AG04450 (cell line): ENCODE results near the gene HRCT1. TPM values are rescaled to one million over a fixed set of nuclear protein-coding genes. Genes with fewer than 3 reads are reported as not detected.

ENCODE experiments used
- CTCF ChIA-PET: fragments of 300-600, 350-600 bp; formaldehyde crosslinking; extraction: SDS; loops from one replicate; lab custom pipeline; 2022; ENCODE audit warnings: antibody characterized with exemption, inconsistent platforms; lab: Charles Lee
- POLR2A ChIA-PET: fragments of 350-600 bp; formaldehyde crosslinking; extraction: SDS; loops from one replicate; lab custom pipeline; 2021; ENCODE audit warnings: antibody characterized with exemption, inconsistent platforms; lab: Yijun Ruan, JAX
- DNase-seq: peaks from one replicate; pipeline ENCODE4 v3.0.0-alpha.2; 2011; ENCODE audit warnings: low read depth, low spot score
- H3K27ac ChIP-seq: one replicate; pipeline ENCODE4 v1.5.1; 2012; ENCODE audit warnings: low read depth, low read length, control low read depth
- H3K27me3 ChIP-seq: one replicate; pipeline ENCODE4 v1.6.0; 2012; ENCODE audit warnings: low read length; ENCODE audit not compliant: control insufficient read depth, insufficient read depth
- H3K4me3 ChIP-seq: 2 replicates; pipeline ENCODE4 v1.5.1; 2011; ENCODE audit warnings: mild to moderate bottlenecking, low read depth, low read length, control low read depth
- H3K9me3 ChIP-seq: 2 replicates; pipeline ENCODE4 v1.5.1; 2012; ENCODE audit warnings: low read length; ENCODE audit not compliant: control insufficient read depth, insufficient read depth
- CTCF ChIP-seq: IDR thresholded peaks from 2 replicates; pipeline ENCODE4 v1.5.1; 2011; ENCODE audit warnings: low read depth, low read length, control low read depth, inconsistent platforms
- polyA plus RNA-seq: library from polyadenylated mRNA; depleted of rRNA; stranded (reverse); fragments of >200 nt; gene quantifications from 2 replicates; pipeline ENCODE4 v1.2.3, GENCODE V29; 2011

Gene HRCT1
- polyA plus RNA-seq, 1 experiment, result 2.7 TPM

DNA sequence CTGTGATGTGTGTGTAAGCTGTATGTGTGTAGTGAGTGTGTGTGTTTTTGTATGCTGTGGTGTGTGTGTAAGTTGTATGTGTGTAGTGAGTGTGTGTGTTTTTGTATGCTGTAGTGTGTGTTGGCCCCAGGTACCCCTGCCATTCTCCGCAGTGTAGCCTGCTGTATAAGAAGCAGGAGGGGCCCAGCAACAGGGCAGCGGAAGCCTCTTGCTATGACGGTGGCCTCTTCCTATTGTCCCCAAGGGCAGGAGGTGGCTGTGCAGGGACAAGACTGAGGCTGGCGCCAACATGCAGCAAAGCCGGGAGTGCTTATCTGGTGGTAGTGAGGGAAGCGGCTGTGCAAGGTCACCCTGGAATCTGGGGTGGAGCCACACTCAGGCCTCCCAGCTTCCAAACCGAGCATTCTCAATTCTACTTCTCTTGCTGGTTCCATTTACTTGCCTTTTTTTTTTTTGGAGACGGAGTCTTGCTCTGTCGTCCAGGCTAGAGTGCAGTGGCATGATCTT is 8.4 kb downstream of the HRCT1 start:
- no peak for DNase-seq
- Histone ChIP-seq H3K9me3 (no peaks in the 10 kb centered on the region; the same call in 1 of the 2 replicates), H3K27me3 (no peaks in the 10 kb centered on the region), H3K4me3 (no peak overlapping the region), H3K27ac (no peak overlapping the region)
- no peak for TF ChIP-seq CTCF
- ChIA-PET POLR2A (no interaction called here), CTCF (no interaction called here)

DNA sequence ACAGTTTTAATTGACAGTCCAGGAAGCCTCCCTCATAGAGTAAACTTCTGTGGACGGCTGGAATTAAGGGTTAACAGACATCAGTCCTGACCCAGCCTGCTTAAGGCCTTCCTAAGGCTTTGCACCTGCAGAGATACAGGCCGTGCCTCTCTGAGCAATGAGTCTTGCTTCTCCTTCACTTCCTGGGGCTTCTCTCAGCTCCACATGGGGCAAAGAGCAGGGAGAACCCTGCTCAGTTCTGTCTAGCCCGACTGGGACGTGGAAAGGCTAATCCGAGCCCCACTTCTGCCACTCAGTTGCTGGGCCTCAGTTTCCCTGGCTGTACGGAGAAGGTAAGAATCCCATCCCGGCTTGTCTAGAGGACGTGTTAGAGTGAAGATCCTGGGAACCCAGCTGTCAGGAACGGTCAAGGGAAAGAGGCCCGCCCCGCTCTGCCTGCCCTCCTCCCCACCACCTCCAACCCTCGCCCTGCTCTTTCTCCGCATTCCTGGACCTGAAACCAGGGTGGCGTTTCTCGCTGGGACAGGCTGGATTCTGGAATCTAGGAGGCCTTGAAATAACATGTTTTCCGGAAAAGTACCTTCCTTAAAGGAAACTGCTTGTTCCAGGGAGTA is 9.8 kb downstream of the HRCT1 start:
- no peak overlapping the region for H3K4me3 ChIP-seq
- H3K27me3 ChIP-seq, result no peaks in the 10 kb centered on the region
- ChIA-PET CTCF (no interaction called here), POLR2A (no interaction called here)
- DNase-seq, result no peak
- no peak for TF ChIP-seq CTCF
- H3K27ac ChIP-seq, result no peak overlapping the region
- no peaks in the 10 kb centered on the region; the same call in 1 of the 2 replicates for H3K9me3 ChIP-seq

- DNase-seq, result no peak
- H3K9me3 ChIP-seq, result no peaks in the 10 kb centered on the region; the same call in 1 of the 2 replicates
- H3K27ac ChIP-seq, result no peak overlapping the region
- CTCF ChIA-PET, result interaction anchor here (1.3 kb wide), 1 partner anchor 91 kb away, joined by 3 read pairs; no protein-coding TSS in a partner anchor
- TF ChIP-seq CTCF, result no peak
- POLR2A ChIA-PET, result no interaction called here
- no peak overlapping the region for H3K4me3 ChIP-seq
- H3K27me3 ChIP-seq, result no peaks in the 10 kb centered on the region
These were observed 11.3 kb downstream of the HRCT1 start for GRCh38 chr9:35917261-35917660.

DNA sequence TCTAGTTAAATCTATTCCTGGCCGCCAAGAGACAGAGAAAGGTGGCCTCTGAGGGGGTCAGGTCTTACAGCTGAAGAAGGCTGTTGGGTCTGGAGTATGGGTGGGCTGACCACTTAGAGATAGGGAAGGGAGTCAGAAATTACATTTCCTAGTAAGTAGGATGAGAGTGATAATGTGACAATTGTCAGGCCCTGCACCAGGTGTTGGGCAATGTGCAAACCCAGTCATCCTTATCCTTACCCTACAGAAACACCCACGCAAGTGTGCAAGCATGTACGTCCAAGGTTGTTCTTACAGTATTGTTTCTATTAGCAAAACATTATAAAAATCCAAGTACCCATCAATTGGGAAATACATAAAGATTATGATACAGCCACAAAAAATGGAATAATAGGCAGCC is 12.8 kb downstream of the HRCT1 start:
- H3K27ac ChIP-seq, result no peak overlapping the region
- no peak overlapping the region for H3K4me3 ChIP-seq
- no peak for DNase-seq
- POLR2A ChIA-PET, result interaction anchor here (1.9 kb wide), 1 partner anchor 12 kb away, joined by 5 read pairs; the partner anchor contains the start of gene HRCT1
- CTCF ChIA-PET, result interaction anchor here (1.1 to 1.5 kb wide), 4 partner anchors 13 to 105 kb away, joined by 3 to 4 read pairs (median 3); no protein-coding TSS in a partner anchor
- no peaks in the 10 kb centered on the region; the same call in 1 of the 2 replicates for H3K9me3 ChIP-seq
- TF ChIP-seq CTCF, result no peak
- no peaks in the 10 kb centered on the region for H3K27me3 ChIP-seq

DNA sequence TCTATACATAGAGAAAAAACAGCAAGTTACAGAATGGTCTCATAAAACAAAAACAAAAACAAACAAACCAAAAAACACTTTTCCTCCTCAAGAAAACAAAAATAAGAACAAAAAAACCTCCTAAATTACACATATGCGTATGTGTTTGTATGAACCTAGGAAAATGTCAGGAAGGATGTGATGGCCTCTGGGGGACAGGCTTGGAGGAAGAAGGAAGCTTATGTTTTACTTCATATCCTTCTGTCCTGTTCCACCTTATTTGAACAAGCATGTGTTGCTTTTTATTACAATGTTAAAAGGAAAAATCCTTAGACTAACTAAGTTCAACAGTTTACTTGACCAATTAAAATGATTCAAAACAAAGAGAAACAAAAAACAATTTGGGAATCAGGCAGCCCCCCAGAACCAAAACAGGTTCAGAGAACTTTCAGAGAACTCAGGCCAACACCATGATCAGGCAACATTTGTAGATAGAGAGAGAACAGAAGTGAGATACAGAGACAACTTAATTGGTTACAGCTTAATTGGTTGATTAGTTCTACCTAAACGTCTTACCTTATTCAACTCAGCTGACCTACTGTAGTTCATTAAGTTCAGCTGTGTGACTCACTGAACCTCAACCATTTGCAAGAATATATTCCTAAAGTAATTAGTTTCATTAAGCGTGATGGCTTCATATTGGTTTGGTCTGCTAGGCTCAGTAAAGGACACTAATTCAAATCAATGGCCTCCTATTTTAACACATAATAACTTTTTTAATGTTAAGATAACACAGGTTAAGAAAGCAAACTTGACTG is 13.4 kb downstream of the HRCT1 start:
- POLR2A ChIA-PET, result interaction anchor here (1.9 kb wide), 1 partner anchor 13 kb away, joined by 5 read pairs; the partner anchor contains the start of gene HRCT1
- Histone ChIP-seq H3K9me3 (no peaks in the 10 kb centered on the region), H3K27ac (no peak overlapping the region), H3K4me3 (no peak overlapping the region), H3K27me3 (no peaks in the 10 kb centered on the region)
- no peak for DNase-seq
- no peak for TF ChIP-seq CTCF
- CTCF ChIA-PET, result interaction anchor here (0.9 to 1.9 kb wide), 7 partner anchors 8 to 104 kb away, joined by 3 to 5 read pairs (median 3); no protein-coding TSS in a partner anchor
